Measurements from ENCODE around the gene ACSM2B.
"Not testable (repeated sequence)": the region's sequence is repeated elsewhere in the genome, so short reads cannot be mapped to it uniquely, and the experiment has no call there.

The ACSM2B gene

DNA sequence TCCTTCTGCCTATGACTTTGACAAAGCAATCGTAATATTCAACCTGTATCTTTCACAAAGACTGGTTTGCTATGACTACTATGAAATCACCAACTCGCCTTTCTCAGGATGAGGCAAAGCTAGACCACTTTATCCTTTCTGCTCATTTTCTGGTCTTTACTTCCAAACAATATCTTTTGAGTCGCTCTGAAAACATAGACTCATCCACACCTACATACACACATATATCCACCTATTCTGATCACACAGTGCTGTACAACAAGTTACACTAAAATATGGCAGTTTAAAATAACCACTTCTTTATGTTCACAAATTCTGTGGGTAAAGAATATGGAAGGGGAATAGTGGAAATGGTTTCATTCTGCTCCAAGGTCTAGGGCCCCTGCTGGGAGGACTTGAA, 85.2 kb downstream of the ACSM2B start:
- not testable (repeated sequence) for H3K36me3 ChIP-seq (ENCODE audit: insufficient read depth, low read length); H3K4me3 ChIP-seq (ENCODE audit: low read length); H3K27me3 ChIP-seq (ENCODE audit: insufficient read depth, low read length); H3K4me1 ChIP-seq (ENCODE audit: insufficient read depth, low read length); H3K9me3 ChIP-seq (ENCODE audit: low read length); H2AFZ ChIP-seq (ENCODE audit: low read depth, low read length)

Measured in neuron (in vitro differentiated cells).